GM18868 (cell line): ENCODE results near the gene ERC2.

Experiments
- ATAC-seq: cut with Tn5 transposase; IDR thresholded peaks from one replicate; pipeline ENCODE4 v1.9.1; 2021; ENCODE audit warnings: mild to moderate bottlenecking, moderate library complexity; ENCODE audit not compliant: unreplicated experiment

ERC2 gene

DNA sequence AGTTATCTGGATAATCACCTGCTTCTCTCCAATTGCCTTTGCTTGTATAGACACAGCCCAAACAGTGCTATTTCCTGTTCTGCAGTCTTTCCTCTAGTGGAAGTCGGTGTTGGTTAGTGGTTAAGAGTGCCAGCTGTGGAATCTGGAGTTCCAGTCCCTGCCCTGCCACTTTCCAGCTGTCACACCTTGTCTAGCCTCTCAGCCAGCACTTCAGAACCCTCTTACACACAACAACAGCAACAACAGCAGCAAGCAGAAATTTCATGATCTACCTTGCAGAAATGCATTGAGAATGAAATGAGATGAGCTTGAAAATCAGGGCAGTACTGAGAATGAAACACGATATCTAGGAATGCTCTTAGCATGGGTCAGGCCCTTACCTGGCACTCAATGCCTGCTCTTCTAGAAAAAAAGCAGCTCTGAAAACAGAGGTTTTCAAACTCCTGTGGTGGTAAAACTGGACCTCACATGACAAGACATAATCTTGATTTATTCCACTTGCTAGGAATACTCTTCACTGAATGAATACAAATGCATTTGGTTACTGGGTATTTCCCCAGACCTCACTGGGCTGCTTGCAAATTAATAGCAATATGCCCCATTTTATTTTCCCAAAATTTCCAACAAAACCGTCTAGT lies 977.9 kb downstream of the ERC2 start:
- ATAC-seq = no peak

DNA sequence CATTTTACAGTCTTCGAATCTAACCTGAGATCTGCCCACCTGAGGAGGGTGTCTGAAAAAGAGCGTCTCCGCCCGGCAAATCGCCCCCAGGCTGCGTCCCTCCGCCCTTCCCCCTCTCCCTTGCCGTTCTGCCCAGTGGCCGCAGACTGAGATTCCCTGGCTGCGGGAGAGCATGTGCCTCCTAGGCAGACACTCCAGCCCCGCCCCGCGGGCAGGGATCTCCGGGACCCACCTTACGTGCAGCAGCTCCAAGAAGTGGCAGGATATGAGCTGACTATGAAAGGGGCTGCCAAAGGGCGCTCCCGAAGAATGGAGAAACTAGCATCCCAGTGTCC lies 978.5 kb downstream of the ERC2 start:
- ATAC-seq = no peak

DNA sequence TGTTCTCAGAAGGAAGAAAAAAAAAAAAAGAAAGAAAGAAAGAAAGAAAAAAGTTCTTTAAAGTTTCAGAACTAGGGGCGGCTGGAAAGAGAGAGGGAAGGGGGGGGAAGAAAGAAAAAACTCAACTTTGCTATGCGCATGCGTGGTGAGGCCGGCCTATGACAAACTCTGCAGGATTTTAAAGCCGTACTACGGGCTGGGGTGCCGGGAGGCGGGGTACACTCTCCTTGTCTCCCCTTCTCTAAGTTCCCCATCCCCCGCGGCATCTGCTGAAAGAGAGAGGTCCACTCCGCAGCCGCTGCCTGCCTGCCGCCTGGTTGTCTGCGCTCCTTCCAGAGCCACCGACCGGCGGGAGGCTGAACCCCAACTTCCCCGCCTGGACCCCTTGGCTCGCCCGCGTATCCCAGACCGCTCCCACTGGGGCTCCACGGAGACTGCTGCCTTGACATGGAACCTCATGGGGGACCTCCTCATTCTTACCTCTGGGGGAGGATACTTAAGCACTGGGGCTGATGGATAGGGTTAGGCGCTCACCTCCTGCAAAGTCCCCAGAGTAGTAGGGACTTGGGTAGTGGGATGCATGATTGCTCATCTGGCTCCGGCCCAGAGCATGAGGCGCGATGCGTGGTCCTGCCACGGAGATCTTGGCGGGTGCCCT lies 979.7 kb downstream of the ERC2 start:
- ATAC-seq = peak; percentile 39

DNA sequence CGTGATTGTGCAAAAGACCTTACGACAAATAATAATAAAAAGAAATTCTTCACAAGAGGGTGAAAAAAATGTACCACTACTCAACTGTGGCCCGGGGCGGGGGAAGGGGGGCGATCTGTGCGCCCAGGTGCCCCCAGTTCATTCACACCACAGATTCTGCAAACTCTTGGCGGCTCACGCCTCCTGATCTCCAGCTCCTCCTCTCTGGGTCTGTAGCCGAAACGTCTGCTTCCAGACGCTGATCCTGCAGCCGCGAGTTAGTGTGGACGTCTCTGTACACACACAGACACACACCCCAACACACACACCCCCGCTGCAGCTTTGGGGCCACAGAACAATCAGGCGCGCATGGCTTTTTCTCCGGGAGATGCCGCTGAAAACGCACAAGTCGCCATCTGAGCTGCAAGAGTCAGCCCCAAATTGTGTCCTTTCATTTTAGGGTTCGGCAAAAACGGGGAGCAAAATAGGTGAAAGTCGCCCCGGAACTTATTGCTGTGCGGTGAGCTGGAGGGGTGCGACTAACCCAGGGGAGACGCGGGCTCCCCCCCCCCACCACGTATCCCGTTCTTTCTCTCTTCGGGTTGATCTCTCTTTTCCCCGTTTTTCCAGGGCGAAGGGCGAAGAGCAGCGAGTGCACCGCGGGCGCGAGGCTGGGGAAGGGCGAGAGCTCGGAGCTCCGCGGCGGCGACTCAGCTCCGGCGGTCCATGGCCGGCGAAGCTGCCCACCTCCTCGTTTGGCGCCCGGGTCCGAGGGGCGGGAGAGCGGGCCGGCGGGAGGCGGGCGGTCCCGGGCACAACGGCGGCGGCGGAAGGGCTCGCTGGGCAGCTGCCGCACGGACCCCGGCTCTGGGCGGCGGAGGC lies 980.7 kb downstream of the ERC2 start:
- ATAC-seq = no peak

DNA sequence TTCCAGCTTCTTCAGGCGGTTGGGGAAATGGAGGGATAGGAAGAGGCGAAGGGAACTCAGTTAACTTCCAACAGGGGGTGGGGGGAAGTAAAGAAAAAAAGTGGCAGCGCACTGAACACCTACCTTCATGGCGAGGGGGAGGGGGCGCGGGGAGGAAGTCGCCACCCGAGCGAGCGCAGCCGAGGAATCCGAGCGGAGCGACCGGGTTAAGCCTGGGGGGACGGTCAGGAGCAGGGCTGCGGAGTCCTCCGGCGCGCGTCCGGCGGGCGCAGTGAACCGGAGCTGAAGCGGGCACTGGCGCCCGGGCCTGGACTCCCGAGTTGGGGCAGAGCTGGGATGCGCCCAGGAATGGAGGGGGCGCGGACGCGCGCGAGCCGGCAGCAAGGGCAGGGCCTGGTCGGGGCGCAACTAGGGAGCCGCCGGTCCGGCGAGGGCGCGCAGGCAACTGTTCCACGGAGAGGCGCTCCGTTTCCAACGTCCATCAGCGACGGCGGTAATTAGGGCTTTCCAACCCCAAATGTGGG lies 981.3 kb downstream of the ERC2 start, which contains the start of gene WNT5A:
Gene WNT5A, minus strand, starts transcription at position 450 of the 524 bp plus-strand sequence. Its CDS starts 321 bp downstream, at position 129.
- no peak for ATAC-seq

DNA sequence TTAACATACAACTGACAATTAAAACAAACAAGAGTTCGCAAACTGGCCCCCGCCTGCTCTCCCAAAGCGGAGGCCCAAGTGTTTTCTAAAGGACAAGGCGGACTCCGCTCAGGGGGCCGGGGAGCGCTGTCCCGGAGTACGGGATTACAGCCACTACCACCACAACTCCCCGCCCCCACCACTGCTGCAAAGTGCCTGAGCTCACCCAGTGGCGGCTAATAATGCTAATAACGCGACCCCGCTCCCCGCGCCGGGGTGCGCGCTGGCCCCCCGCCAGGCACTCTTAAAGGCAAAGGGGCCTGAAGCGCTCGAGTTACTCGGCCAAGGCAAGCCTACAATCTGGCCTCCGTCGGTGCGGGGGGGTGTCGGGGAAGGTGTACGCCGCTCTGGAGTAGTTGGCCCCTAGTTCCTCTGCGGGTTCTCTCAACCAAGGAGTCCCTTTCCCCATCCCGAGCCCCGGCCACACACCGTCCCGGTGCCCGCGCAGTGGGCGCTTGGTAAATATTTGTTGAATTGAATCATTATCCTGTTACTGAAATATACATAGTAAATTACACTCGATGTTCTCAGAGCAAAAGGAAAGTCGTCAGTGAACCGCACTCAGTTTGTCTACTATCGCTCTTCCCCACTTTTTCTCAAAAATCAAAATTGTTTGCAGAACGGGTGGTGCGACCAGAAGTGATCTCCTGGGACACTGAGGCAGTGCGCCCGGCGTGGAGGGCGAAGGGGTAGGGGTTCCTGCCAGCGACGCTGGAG lies 982.0 kb downstream of the ERC2 start:
- ATAC-seq = no peak

DNA sequence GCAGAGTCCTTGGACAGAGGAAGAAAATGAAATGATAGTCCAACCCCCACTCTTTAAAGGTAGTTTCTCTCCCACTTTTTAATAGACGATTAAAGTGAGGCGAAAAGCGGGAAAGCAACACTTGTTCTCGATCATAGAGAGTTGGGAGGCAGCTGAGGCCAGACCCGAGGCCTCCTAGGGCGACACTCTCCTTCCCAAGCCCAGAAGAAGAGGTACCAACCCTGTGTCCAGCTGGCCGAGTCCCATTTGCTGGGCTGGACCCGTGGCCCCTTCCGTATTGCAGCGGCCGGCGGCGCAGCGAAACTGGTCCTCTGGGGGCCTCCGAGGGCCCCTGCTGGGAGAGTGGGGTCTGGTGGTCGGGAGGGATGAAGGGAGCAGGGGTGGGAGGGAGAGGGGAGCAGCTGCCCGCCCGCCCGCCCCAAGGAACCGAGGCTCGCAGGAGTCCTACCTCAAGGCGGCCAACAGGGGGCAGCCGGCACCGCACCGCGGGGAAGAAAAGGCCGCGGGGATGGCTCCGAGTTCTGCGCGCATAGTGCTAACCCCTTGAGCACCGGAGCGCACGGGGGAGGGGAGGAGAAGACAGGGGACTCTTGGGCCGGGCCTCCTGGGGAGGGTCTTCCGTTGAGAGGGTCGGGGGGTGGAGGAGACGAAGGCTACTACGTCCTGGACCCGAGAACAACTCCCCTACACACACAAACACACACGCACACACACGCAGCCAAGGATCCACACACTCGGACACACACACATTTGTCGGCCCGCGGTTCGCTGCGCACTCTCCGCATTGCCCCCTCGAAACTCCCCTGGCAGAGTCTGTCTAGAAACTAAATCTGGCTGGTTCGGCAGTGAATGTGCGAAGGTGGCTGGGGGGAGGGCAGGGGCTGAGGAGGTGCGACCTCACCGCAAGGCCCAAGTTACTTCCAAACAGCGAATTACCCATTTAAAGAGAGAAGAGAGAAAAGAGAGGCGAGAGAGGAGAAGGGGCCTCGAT lies 983.2 kb downstream of the ERC2 start:
- ATAC-seq = peak; percentile 55

DNA sequence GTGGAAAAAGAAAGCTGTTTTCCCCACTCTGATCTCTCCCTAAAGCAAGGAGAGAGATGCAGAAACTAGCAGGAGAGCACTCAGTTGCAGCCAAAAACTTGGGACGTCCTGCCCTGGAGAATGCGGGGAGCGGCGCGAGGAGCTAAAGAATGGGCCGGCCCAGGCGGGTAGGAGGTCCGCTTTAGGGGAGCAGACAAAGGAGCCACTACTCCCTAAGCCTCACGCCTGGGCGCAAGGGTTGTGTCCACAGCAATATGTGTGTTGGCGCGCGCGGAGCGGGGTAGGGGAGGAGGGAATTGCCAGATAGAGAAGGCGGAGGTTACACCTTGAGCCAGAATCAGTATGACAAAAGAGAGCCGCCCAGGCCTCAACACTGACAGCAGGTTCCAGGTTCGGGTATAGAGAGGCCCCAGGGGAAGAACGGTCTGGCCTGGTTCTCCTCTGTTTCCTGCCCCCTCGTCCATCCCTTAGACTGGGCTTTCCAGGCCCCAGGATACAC lies 984.0 kb downstream of the ERC2 start:
- no peak for ATAC-seq

DNA sequence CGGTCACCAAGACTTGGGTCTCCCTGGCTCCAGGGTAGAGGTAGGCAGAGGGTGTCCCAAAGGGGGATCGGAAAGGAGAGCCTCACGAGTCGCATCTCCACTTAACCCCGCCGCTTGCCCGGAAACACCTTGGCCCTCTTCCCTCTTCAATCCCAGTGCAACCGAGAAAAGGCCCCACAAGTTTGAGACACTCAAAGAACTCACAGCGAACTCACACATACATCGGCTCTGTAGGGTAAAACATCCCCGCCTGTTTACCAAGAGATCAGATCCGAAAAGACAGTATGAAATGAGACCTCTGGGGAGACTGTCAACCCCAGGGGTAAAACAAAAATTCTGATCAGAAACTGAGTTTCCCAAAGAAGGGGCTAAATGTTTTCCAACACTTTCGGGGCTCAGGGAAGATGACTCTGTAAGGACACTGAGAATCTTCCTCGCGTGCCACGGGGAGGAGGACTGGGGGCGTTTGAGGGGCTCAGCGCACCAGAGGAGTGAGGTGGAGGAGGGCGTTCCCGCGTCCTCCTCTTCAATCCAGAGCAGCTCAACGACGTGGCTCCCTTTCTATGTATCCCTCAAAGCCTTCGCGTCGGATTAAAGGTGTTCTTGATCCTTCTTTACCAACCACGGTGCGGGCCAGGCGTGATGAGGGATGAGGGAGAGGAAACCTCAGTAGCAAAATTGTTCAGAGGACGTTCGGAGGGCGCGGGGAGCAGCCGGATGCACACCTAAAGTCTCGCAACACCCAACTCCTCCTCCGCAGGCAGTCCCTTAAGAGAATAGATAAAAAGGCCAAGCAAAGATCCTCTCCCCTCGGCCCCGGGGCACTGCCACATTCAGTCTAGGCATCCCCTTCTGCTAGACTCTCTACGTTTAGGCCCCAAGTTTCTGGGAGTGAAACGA lies 984.8 kb downstream of the ERC2 start:
- ATAC-seq = no peak

DNA sequence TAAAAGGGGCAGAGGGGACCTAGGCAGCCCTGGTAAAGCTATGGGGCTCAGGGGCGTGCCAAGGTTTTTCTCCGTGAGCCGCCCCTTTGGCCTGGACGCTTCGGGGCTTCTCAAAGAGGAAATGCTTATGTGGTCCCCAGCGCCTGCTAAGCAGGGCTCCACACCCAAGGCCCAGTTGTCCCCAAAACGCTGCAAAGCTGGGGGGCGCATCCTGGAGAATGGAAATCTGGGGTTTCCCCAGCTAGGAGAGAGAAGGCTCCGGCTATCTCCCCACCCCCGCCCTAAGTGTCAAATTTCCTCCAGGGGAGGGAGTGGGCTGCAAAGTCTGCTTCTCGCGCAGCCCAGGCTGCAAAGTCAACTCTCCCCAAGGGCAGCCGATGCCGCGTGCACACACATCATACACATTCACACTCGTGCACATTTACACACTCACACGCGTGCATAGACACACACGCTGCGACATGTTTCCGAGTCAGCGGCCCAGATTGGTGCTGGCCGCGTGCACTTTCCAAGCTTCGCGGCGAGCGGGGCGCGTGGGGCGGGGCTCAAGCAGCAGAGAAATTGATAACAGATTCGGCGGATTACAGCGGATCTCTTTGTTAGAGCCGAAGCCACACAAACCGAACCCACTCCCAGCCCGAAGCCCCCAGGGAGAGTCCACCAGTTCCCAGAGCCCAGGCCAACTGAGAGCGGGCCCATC lies 985.6 kb downstream of the ERC2 start:
- peak; percentile 26 for ATAC-seq

DNA sequence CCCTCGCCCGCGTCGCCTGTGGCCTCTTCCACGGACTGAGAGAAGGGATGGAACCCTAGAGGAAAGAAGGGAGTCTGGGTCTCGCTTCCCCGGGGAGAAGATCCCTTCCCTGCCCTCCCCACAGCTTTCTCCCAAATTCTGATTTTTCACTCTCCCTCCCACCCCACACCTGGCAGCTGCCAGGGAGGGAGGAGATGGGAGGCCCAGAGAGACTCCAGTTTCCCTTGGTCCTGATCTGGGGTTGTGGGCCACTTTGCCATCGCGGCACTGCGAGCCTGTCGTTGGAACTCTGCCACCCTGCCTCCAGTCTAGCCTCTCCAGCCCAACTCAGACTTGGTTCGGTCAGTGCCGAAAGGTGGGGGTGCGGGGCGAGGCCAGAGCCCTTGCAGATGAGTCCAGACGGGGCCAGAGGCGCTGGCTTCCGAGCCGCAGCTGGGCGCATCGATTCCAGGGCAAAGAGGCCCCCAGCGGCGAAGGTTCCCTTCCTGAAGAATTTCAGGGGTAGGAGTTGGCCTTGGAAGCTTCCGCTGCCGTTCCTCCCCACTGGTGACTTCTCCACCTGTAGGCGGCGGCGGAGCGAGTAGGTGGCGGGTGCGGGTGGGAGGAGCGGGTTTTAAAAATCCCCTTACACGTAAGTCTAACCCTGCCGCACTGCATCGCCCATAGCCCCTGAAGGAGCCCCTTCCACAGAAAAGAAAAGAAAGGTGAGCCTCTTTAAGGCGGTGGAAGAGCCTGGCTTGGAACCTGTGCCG lies 986.3 kb downstream of the ERC2 start:
- ATAC-seq = peak; percentile 24

DNA sequence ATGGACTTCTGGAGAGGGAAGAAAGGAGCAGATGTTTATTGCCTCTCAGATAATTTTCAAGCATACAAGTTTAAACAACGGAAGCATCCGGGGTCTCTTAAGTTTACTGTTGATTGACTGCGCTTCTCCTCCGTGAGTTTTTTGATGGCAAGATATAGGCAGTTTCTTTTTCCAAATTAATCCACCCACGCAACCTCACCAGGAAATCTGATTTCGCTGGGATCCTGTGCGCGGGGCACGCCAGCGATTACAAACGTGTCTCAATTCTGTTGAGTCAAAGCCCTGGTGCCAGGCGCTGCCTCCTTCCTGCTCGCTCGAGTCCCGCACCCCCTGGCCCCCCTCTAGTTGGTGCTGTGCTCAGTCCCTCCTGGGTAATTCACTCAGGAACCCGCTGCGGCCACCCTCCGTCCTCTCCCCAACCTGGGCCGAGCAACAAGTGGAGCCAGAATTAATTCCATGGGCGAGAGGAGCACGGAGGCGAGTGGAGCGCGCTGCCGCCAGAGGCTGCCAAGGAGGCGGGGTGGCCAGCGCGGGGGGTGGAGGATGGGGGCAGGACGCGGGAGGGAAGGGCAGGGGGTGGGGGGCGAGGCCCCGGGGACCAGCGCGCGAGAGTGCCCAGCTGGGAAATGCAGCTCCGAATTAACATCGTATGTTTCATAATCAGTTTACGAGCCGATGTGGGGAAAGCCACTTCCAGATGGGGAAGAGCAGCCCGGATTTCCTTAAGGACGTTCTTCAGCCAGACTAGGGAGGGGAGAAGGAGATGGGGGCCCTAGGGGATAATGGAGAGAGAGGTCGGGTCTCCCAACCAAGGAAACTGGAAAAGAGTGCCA lies 987.1 kb downstream of the ERC2 start:
- ATAC-seq = no peak

DNA sequence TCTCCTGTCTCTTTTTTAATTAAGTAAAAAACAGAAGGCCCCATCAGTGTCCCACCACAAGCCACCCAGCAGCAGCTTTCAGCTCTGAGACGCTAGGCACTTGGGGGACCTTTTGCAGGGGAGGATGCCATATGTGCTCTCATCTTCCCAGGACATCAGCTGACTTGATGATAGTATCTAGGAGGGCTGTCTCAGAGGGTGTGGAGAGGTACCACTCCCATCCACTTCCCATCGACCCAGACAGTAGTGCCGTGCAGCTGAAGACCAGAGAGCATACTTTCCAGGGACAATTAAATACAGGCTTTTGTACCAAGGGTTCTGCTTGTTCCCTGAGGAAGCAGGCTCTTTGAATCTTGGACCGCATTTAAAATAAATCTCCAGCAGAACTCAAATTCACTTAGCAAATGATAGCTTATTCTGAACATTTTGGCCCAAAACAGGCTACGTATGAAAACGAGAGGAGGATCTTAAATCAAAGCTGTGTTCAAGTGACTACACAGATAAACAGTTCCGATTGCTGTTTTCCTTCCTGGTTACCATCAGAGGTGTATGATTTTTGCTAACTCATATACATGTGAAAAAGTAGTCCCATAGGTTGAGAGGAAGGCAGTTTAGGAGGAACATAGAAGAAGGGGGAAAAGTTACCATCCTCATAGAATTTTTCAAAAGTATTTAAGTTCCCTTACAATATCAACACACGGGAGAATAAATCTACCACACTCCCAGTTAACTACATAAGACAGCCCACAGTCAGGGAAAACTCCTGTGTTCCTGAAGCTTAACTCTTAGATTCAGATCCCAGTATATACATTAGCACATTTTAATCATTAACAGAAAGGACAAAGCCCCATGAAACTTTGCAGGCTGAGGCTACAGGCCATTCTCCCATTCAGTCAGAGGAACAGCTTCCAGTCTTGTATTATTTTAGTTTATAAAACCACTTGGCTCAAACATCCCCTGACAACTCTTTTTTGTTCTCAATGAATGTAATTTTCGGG lies 990.7 kb downstream of the ERC2 start:
- no peak for ATAC-seq

DNA sequence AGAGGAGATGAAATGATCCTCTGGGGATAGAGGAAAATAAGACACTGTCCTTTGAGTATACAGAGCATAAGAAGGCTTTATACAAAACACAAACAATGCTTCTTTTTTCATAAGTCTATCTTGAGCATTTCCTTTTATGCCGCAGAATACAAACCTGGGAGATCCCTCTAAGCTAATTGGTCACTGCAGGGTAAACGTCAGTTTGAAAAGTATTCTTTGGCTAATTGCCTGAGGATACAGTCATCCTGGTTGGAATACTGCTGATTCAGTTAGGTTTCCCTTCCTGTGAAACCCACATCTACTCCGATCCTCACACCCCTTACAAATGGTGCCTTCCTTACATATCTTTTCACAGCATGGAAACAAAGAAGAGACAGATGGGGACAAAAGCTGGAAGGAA lies 991.8 kb downstream of the ERC2 start:
- no peak for ATAC-seq

DNA sequence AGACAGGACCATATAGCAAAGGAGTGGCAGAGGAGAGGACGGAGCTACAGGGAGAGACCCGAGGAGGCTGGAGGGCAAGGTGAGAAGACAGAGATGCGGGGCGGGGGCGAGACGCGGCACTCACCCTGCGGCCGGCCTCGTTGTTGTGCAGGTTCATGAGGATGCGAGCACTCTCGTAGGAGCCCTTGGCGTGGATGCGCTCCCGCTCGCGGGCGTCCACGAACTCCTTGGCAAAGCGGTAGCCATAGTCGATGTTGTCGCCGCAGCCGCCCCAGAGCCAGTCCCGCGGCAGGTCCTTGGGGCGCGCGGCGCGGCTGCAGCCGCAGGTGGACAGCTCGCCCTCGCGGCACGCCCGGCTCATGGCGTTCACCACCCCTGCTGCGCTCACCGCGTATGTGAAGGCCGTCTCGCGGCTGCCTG lies 994.0 kb downstream of the ERC2 start:
- no peak for ATAC-seq
